SH-SY5Y (cell line): ENCODE data around the gene SLC6A4.

Source experiments
- GATA2 ChIP-seq: IDR thresholded peaks from 2 replicates; pipeline ENCODE4 v1.6.1; 2011; ENCODE audit warnings: mild to moderate bottlenecking, low read depth, low read length
- GATA3 ChIP-seq: IDR thresholded peaks from 2 replicates; pipeline ENCODE4 v1.6.1; 2011; ENCODE audit warnings: low read depth, mild to moderate bottlenecking, low read length, moderate library complexity

GRCh38 chr17:30273373-30273772, 37.9 kb upstream of the SLC6A4 start:
- no peak for TF ChIP-seq GATA3
- TF ChIP-seq GATA2 = no peak
